Mesodermal cell (in vitro differentiated cells): ENCODE measurements around the gene WRAP53.

ENCODE experiments used
- H3K27ac ChIP-seq: 2 replicates; pipeline ENCODE4 v1.7.0; 2013; ENCODE audit warnings: mild to moderate bottlenecking, low read depth, low read length, moderate library complexity; ENCODE audit not compliant: severe bottlenecking
- H3K36me3 ChIP-seq: 2 replicates; pipeline ENCODE4 v1.7.1; 2013; ENCODE audit warnings: mild to moderate bottlenecking, low read length, moderate library complexity; ENCODE audit not compliant: control insufficient read depth, insufficient read depth
- H3K4me1 ChIP-seq: one replicate; pipeline ENCODE4 v1.7.1; 2013; ENCODE audit warnings: mild to moderate bottlenecking, low read length; ENCODE audit not compliant: insufficient read depth, control insufficient read depth, poor library complexity, severe bottlenecking
- H3K4me3 ChIP-seq: 2 replicates; pipeline ENCODE4 v1.7.0; 2013; ENCODE audit warnings: low read length, control low read depth, mild to moderate bottlenecking; ENCODE audit not compliant: insufficient read depth, poor library complexity, severe bottlenecking; ENCODE audit errors: extremely low read depth
- H3K9me3 ChIP-seq: 2 replicates; pipeline ENCODE4 v1.7.1; 2013; ENCODE audit warnings: mild to moderate bottlenecking, low read length, moderate library complexity; ENCODE audit not compliant: control insufficient read depth
- WGBS, 2 experiments: methylation state at CpG; one replicate each; pipeline ENCODE4 v1.1.5; 2013; ENCODE audit warnings: missing lambda C conversion rate in 2 of 2; ENCODE audit not compliant: insufficient coverage in 2 of 2; 5-methylcytosine and 5-hydroxymethylcytosine counted together

The WRAP53 gene

GRCh38 chr17:7748076-7748775, 59.9 kb downstream of the WRAP53 start:
- peak overlapping the region; percentile 97 for H3K27ac ChIP-seq
- WGBS, 2 experiments = 52 to 63% methylated on average over 3 to 6 of the region's 10 CpGs
- peaks cover 31% of the 10 kb centered on the region for H3K4me1 ChIP-seq
- peaks cover 6% of the 10 kb centered on the region for H3K9me3 ChIP-seq
- H3K36me3 ChIP-seq = no peaks in the 10 kb centered on the region
- H3K4me3 ChIP-seq = no peak overlapping the region

GRCh38 chr17:7750321-7750821, 62.1 kb downstream of the WRAP53 start:
- no peak overlapping the region for H3K4me3 ChIP-seq
- H3K4me1 ChIP-seq = peaks cover 21% of the 10 kb centered on the region
- WGBS, 2 experiments = 60% methylated on average over 1 of the region's 4 CpGs; no CpG with 5 or more reads in 1 of the 2 experiments
- no peaks in the 10 kb centered on the region for H3K36me3 ChIP-seq
- peaks cover 6% of the 10 kb centered on the region for H3K9me3 ChIP-seq
- peak overlapping the region; percentile 77 for H3K27ac ChIP-seq
